T-helper 1 cell treated with Interleukin-12 subunit alpha and Interleukin-12 subunit beta and Interleukin-4 antibody, amounts not matched to agents 30 ng/mL and 1 ng/mL, for 36 hours (primary cell): ENCODE results near the gene RNF31. TPM values are rescaled to one million over a fixed set of nuclear protein-coding genes. Genes with fewer than 3 reads are reported as not detected.

Experiments used
- intact Hi-C: fragments of 100-400 bp; cut with micrococcal nuclease; formaldehyde crosslinking; loops from one replicate; pipeline ENCODE4 v1.15.1; 2024
- total RNA-seq: library from RNA; stranded (reverse); gene quantifications from 2 replicates; pipeline ENCODE4 v1.2.3, GENCODE V29; 2022

The RNF31 gene
- total RNA-seq, 1 donor from 2014 or later, result 153 TPM

DNA sequence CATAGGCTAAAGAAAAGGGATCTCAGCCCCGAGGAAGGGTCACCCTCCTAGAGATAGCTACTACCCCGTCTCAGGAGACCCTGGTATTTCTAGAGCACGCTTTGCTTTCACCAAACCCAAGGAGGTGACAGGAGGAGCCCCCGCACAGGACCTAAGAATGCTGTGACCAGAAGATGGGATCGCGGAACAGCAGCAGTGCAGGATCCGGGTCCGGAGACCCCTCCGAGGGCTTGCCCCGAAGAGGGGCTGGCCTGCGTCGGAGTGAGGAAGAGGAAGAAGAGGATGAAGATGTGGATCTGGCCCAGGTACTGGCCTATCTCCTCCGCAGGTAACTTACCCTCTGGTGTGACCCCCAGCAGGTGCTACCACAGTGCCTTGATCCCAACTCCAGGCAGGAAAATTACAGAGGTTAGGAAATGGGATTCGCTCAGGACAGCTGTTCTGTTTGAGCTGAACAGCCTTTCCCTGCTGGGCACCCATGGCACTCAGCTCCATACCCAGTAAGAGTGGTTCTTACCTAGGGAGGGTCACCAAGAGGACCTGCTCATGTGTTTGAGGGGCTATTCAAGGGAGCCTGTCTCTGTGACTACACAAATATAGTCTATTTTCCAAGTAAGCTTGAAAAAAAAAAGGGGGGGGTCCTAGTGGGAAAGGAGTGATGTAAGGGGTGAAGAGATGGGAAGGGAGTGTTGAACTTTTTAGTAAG, 31.7 kb upstream of the RNF31 start:
- intact Hi-C loops, result loop anchor here (1.0 to 10.0 kb wide), 6 partner anchors 46 to 814 kb away; partner anchors contain the start of genes DHRS1, IRF9, LTB4R and LTB4R2

GRCh38 chr14:24116128-24116814, 31.0 kb upstream of the RNF31 start:
- intact Hi-C loops, result loop anchor here (5.0 to 10.0 kb wide), 2 partner anchors 196 to 559 kb away; partner anchors contain the start of genes LTB4R and LTB4R2

GRCh38 chr14:24117179-24117578, 30.1 kb upstream of the RNF31 start:
- intact Hi-C loops, result loop anchor here (5.0 to 10.0 kb wide), 2 partner anchors 195 to 558 kb away; partner anchors contain the start of genes LTB4R and LTB4R2

DNA sequence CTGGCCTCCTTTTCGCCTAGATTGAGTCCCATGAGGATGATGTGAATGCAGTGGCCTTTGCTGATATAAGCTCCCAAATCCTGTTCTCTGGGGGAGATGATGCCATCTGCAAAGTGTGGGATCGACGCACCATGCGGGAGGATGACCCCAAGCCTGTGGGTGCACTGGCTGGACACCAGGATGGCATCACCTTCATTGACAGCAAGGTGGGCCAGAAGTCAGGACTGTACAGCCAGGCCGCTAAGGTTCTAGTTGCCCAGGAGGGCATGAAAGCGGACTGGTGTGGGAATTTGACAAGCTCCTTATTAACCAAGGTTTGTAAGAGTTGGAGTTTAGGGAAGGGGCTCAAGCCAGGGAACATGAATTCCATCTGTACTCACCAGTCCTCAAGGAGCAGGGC, 27.6 kb upstream of the RNF31 start:
- intact Hi-C loops, result loop anchor here (5.0 to 10.0 kb wide), 2 partner anchors 193 to 555 kb away; partner anchors contain the start of genes LTB4R and LTB4R2

GRCh38 chr14:24121210-24121609, 26.1 kb upstream of the RNF31 start:
- intact Hi-C loops, result no loop called here

- intact Hi-C loops, result no loop called here
These were observed 24.9 kb upstream of the RNF31 start for GRCh38 chr14:24122416-24122815.

GRCh38 chr14:24122898-24123297, 24.4 kb upstream of the RNF31 start:
- intact Hi-C loops, result no loop called here

DNA sequence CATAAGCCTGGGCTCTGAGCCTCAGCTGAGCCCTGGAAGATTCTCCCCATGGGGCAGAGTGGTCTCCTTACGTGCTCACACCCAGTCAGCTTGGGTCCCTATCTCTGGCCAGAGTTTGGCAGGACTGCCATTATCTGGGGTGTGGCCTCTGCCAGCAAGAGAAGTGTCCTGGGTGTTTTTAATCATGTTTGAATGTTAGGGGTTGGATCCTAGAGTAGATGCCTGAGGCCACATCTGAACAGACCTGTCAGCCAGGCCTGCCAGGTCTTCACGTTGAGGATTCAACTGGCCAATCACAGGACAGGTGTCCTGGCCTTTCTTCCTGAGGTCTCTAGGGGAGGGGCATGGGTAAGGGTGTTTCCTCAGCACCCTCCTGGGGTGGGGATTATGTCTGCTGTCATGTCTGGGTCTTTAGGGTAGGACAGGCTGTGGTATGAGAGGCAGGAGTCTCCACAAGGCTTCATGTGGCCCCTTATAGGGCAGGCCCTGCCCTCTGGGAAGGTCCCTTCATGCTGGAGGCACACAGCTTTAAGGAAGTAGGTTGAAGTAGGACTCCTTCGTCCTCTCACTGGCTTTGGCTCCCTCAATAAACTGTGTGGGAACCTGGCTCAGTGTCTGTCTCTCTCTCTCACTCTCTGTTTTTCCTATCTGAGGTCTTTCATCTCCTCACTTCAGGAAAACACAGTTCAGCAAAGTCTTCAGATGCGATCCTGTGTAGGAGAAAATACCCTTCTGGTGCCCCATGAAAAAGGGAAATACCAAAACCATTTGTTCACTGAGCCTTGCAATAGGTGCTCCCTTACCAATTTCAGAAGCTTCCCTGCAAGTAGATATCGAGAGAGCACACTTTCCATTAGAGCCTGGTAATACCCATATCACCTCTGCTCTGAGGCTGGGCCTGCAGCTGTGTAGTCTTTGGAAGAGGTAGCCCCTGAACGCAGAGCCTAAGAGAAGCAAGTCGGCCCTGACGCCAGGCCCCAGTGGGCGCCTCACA, 23.6 kb upstream of the RNF31 start:
- intact Hi-C loops, result no loop called here

DNA sequence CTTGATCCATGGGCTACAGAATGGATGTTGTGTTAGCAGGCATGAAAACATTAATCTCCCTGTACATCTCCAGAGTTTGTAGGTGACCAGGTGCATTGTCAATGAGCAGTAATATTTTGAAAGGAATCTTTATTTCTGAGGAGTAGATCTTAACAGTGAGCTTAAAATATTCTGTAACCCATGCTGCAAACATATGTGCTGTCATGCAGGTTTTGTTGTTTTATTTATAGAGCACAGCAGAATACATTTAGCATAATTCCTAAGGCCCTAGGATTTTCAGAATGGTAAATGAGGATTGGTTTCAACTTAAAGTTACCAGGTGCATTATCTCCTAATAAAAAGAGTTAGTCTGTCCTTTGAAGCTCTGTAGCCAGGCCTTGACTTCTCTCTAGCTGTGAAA, 20.4 kb upstream of the RNF31 start:
- intact Hi-C loops, result no loop called here

DNA sequence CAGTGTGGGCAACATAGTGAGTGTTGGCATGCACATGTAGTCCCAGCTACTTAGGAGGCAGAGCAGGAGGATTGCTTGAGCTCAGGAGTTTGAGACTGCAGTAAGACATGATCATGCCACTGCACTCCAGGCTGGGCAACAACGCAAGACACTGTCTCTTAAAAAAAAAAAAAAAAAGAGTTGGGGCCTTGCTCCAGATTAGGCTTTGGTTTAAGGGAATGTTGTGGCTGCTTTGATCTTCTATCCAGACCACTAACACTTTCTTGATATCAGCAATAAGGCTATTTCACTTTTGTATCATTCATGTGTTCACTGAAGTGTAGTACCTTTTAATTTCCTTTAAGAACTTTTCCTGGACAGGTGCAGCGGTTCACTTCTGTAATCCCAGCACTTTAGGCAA, 19.6 kb upstream of the RNF31 start:
- intact Hi-C loops, result no loop called here

DNA sequence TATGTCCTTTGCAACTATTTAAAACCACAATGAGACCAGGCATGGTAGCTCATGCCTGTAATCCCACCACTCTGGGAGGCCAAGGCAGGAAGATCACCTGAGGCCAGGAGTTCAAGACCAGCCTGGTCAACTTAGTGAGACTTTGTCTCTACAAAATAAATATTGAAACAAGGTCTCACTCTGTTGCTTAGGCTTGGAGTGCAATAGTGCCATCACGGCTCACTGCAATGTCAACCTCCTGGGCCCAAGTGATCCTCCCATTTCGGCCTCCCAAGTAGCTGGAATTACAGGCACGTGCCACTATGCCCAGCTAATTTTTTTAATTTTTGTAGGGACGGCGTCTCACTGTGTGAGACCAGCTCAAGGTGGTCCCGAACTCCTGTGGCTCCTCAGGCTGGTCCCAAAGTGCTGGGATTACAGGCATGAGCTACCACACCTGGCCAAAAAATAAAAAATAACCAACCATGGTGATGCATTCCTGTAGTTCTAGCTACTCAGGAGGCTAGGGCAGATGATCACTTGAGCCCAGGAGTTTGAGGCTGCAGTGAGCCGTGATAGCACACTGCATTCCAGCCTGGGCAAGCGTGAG, 17.8 kb upstream of the RNF31 start:
- intact Hi-C loops, result no loop called here

- intact Hi-C loops, result no loop called here
These were observed 16.9 kb upstream of the RNF31 start, which contains the start of gene FITM1 for GRCh38 chr14:24130380-24130716. TSS of gene FITM1 (plus strand) at chr14:24130659. CDS start at chr14:24131564, 905 bp downstream.

DNA sequence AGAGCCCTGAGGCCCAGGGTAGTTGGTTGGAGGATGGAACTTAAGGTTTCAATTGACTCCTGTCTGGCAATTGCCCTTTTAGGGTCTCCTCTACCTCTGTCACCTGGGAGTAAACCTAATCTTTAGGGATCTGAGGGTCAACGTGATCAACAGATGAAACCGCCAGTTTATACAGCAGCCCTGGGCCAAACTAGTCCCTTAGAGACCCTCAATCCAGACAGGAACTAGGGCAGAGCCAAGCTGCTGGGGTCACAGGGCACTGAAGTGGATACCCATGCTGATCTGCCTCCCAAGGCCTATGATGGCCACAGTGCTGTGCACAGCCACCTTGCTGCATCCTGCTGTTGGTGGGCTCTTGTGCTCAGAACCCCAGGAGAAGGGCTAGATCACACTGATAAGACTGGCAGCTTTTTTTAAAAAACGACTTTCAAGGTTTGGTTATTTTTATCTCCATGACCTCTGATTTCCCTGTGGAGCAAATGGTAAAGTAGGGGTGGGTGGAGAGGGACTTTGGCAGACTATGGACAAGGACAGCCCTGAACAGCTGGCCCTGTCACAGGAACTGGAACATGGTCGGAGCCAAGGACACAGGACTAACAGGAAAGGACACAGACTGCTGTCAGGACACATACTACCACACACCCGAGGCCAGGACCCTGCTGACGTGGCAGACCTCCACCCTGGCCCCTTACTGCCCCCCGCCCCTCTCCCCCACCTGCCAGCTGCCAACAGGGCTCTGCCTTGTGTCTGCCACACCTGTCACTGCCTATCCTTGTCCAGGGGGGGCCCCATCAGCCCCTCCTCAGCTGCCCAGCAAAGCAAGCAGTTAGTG, 16.4 kb upstream of the RNF31 start:
- intact Hi-C loops, result no loop called here

DNA sequence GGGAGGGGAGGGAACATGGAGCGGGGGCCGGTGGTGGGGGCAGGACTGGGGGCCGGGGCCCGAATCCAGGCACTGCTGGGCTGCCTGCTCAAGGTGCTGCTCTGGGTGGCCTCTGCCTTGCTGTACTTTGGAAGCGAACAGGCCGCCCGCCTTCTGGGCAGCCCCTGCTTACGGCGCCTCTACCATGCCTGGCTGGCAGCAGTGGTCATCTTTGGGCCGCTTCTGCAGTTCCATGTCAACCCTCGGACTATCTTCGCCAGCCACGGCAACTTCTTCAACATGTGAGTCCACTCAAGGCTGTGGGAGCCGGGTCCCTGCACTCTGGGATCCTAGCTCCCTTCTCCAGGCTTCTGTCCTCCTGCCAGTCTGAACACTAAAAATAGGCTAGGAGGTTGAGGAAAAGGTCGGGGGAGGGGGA, 15.7 kb upstream of the RNF31 start:
- intact Hi-C loops, result no loop called here

DNA sequence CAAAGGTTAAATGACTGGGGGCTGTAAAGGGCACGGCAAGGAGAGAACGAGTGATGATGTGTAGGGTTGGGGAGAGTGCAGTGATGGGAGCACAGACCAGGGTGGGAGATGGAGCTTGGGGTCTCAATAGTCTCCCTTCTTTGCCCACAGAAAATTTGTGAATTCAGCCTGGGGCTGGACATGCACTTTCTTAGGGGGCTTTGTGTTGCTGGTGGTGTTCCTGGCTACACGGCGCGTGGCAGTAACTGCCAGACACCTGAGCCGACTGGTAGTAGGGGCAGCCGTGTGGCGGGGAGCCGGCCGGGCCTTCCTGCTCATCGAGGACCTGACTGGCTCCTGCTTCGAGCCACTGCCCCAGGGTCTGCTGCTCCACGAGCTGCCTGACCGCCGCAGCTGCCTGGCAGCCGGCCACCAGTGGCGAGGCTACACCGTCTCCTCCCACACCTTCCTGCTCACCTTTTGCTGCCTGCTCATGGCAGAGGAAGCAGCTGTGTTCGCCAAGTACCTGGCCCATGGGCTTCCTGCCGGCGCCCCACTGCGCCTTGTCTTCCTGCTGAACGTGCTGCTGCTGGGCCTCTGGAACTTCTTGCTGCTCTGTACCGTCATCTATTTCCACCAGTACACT, 15.1 kb upstream of the RNF31 start:
- intact Hi-C loops, result no loop called here

DNA sequence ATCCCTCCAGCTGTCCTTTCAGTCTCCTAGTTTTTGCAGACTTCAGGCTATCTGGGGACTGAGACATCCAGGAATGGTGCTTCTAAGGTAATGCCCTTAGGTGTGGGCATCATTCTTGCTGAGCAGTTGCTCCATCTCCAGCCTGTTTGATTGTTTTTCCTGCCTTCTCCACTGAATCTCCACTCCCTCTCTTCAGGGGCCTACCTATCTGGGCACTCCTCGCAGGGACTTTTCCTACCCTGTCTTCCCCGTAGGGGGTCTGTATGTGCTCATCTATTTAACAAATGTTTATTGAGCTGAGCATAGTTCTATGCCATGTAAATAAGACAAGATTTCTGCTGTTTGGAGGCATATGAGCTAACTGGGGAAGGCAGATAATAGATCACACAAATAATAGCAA, 14.3 kb upstream of the RNF31 start:
- intact Hi-C loops, result no loop called here

GRCh38 chr14:24133735-24134134, 13.6 kb upstream of the RNF31 start:
- intact Hi-C loops, result no loop called here

- intact Hi-C loops, result no loop called here
These were observed 11.8 kb upstream of the RNF31 start for GRCh38 chr14:24135584-24135833.

DNA sequence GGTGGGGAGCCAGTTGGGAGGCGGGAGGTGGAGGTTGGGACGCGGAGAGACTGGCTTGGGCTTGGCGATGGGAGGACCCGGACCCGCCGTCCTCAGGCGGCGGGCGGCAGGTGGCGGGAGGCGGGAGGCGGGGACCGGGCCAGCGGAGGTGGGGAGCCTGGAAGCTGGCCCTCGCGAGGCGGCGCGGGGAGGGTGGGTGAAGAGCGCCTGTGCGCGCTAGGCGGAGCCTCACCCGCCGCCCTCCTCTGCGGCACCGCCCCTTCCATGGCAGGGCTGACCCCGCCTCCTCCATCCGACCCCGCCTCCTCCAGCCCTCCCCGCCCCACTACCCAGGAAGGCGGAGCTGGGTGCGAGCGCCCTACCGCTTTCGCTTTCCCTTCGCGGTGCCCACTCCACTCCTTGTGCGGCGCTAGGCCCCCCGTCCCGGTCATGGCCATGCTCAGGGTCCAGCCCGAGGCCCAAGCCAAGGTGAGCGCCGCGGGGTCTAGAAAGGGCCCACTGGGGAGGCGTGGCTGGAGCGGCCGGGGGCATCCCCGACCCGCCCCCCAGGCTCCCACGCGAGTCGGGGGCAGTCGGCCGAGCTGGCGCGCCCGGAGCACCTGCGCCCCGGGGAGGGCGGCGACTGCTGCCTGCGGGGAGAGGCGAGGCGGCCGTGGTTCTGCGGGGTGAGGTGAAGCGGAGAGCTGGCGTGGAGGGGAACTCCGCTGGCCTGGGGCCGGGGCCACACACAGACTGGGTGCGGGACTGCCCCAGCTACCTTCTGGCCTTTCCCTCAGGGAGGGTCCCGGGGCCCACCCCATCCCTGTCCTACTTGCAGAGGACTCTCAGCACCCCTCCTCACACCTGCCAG, 11.2 kb upstream of the RNF31 start, which contains the start of gene PSME1:
PSME1 (plus strand) TSS at position 361 of the 850 bp plus-strand sequence; CDS start at position 430, 69 bp downstream.
- intact Hi-C loops, result loop anchor here (1.0 kb wide), 6 partner anchors 10 to 135 kb away; partner anchors contain the start of genes DCAF11, IPO4, IRF9 and NRL
